HL-60 (cell line): ENCODE data around the gene AEBP2.

Experiments
- DNase-seq, 2 experiments: peaks; one replicate each; pipeline ENCODE4 v3.0.0-alpha.2; 2010 to 2020; ENCODE audit warnings: low read depth in 1 of 2, low spot score in 1 of 2
- H3K27ac ChIP-seq: fragments of 250-450 bp; sonication (Bioruptor Pico); replicated peaks from 2 replicates; pipeline ENCODE4 v1.5.1; 2020; ENCODE audit warnings: mild to moderate bottlenecking, moderate library complexity
- H3K27me3 ChIP-seq: fragments of 250-450 bp; sonication (Bioruptor Pico); 2 replicates; pipeline ENCODE4 v1.5.1; 2021; ENCODE audit warnings: mild to moderate bottlenecking, moderate library complexity; ENCODE audit not compliant: insufficient read depth, poor library complexity, severe bottlenecking
- H3K4me3 ChIP-seq: replicated peaks from 2 replicates; pipeline ENCODE4 v1.5.1; 2011; ENCODE audit warnings: mild to moderate bottlenecking, control low read depth, low read length; ENCODE audit not compliant: insufficient read depth
- GABPA ChIP-seq: IDR thresholded peaks from 2 replicates; pipeline ENCODE4 v1.6.1; 2012; ENCODE audit warnings: low read depth
- POLR2AphosphoS5 ChIP-seq: IDR thresholded peaks from 2 replicates; pipeline ENCODE4 v1.6.1; 2012; ENCODE audit warnings: low read depth
- SPI1 ChIP-seq: IDR thresholded peaks from 2 replicates; pipeline ENCODE4 v1.6.1; 2012; ENCODE audit warnings: low read depth, mild to moderate bottlenecking, borderline replicate concordance
- TF ChIP-seq, protein P1 (sequence below): IDR thresholded peaks from one replicate; pipeline ENCODE4 v1.5.1; 2011; ENCODE audit warnings: low read length, control low read depth, inconsistent platforms; ENCODE audit not compliant: insufficient read depth
- TF ChIP-seq, protein P2 (sequence below): IDR thresholded peaks from 2 replicates; pipeline ENCODE4 v1.6.1; 2012; ENCODE audit warnings: low read depth; ENCODE audit not compliant: insufficient replicate concordance

AEBP2 gene

DNA sequence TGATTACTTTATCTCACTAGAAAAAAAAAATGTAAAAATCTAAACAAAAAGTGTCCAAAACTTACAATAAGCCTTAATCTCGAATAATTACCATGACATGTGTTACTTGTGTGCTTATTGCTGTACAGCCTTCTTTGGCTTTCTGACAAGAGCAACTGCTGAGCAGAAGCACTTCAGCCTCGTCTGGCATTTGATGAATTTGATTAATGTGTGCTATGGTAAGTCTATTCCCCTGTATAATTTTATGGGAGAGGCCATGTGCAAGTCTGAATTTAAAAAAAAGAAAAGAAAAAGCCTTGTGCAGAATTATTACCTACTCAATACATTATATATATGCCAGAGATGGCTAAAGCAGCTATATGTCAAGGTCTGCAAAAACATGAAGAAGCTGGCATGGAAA is 113.9 kb downstream of the AEBP2 start:
- Histone ChIP-seq H3K4me3 (no peak overlapping the region), H3K27ac (no peak overlapping the region), H3K27me3 (no peaks in the 10 kb centered on the region)
- DNase-seq: no peak
- TF ChIP-seq POLR2AphosphoS5 (no peak), GABPA (no peak), SPI1 (no peak)
- TF ChIP-seq, protein P1, sequence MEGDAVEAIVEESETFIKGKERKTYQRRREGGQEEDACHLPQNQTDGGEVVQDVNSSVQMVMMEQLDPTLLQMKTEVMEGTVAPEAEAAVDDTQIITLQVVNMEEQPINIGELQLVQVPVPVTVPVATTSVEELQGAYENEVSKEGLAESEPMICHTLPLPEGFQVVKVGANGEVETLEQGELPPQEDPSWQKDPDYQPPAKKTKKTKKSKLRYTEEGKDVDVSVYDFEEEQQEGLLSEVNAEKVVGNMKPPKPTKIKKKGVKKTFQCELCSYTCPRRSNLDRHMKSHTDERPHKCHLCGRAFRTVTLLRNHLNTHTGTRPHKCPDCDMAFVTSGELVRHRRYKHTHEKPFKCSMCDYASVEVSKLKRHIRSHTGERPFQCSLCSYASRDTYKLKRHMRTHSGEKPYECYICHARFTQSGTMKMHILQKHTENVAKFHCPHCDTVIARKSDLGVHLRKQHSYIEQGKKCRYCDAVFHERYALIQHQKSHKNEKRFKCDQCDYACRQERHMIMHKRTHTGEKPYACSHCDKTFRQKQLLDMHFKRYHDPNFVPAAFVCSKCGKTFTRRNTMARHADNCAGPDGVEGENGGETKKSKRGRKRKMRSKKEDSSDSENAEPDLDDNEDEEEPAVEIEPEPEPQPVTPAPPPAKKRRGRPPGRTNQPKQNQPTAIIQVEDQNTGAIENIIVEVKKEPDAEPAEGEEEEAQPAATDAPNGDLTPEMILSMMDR: no peak
- TF ChIP-seq, protein P2, sequence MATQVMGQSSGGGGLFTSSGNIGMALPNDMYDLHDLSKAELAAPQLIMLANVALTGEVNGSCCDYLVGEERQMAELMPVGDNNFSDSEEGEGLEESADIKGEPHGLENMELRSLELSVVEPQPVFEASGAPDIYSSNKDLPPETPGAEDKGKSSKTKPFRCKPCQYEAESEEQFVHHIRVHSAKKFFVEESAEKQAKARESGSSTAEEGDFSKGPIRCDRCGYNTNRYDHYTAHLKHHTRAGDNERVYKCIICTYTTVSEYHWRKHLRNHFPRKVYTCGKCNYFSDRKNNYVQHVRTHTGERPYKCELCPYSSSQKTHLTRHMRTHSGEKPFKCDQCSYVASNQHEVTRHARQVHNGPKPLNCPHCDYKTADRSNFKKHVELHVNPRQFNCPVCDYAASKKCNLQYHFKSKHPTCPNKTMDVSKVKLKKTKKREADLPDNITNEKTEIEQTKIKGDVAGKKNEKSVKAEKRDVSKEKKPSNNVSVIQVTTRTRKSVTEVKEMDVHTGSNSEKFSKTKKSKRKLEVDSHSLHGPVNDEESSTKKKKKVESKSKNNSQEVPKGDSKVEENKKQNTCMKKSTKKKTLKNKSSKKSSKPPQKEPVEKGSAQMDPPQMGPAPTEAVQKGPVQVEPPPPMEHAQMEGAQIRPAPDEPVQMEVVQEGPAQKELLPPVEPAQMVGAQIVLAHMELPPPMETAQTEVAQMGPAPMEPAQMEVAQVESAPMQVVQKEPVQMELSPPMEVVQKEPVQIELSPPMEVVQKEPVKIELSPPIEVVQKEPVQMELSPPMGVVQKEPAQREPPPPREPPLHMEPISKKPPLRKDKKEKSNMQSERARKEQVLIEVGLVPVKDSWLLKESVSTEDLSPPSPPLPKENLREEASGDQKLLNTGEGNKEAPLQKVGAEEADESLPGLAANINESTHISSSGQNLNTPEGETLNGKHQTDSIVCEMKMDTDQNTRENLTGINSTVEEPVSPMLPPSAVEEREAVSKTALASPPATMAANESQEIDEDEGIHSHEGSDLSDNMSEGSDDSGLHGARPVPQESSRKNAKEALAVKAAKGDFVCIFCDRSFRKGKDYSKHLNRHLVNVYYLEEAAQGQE: no peak

- TF ChIP-seq POLR2AphosphoS5 (no peak), GABPA (no peak), SPI1 (no peak)
- TF ChIP-seq, protein P1: no peak
- TF ChIP-seq, protein P2: no peak
- DNase-seq: no peak
- no peaks in the 10 kb centered on the region for H3K27me3 ChIP-seq
- H3K4me3 ChIP-seq: no peak overlapping the region
- H3K27ac ChIP-seq: no peak overlapping the region
Measured at GRCh38 chr12:19561411-19561961, 122.2 kb downstream of the AEBP2 start.
